OCI-LY3 (cell line): ENCODE measurements around the gene MYLK3.

Source experiments
- CTCF ChIP-seq: fragments of 200-600, 300-600 bp; sonication (generic); IDR thresholded peaks from 2 replicates; pipeline ENCODE4 v1.5.1; 2014; ENCODE audit warnings: antibody characterized with exemption, low read length, low read depth
- EZH2phosphoT487 ChIP-seq: fragments of 200-600 bp; shearing (Covaris generic); IDR thresholded peaks from 2 replicates; pipeline ENCODE4 v1.6.1; 2018; ENCODE audit warnings: antibody characterized with exemption, mixed run types, low read depth

GRCh38 chr16:46693598-46693997 lies 54.5 kb downstream of the MYLK3 start:
- TF ChIP-seq CTCF = no peak
- TF ChIP-seq EZH2phosphoT487 = no peak
